Panc1 (cell line): ENCODE data around the gene OTUD6A. TPM values are rescaled to one million over a fixed set of nuclear protein-coding genes. Genes with fewer than 3 reads are reported as not detected.

Experiments used
- ATAC-seq: fragments of 200-7000 bp; cut with Tn5 transposase; 2 replicates; pipeline ENCODE4 v1.9.1; 2020; ENCODE audit warnings: mild to moderate bottlenecking, moderate library complexity
- BruUV-seq: library from RNA; stranded (reverse); fragments of 400-500 nt; replicated peaks from 2 replicates; lab custom pipeline; 2021; lab: Mats Ljungman, UMichigan
- CTCF ChIA-PET: fragments of 300-600 bp; sonication (Branson Sonifier 250); formaldehyde crosslinking; loops from one replicate; lab custom pipeline; 2022; ENCODE audit warnings: antibody characterized with exemption; lab: Charles Lee
- POLR2A ChIA-PET: fragments of 300-600 bp; sonication (Branson Sonifier 250); formaldehyde crosslinking; loops from one replicate; lab custom pipeline; 2022; ENCODE audit warnings: antibody characterized with exemption; lab: Charles Lee
- DNase-seq: peaks from one replicate; pipeline ENCODE4 v3.0.0-alpha.2; 2010; ENCODE audit warnings: low read depth, low spot score
- H3K27ac ChIP-seq: 2 replicates; pipeline ENCODE4 v1.5.1; 2011; ENCODE audit warnings: mild to moderate bottlenecking, low read length, inconsistent platforms
- H3K27me3 ChIP-seq: fragments of 200-500 bp; sonication (Bioruptor generic); 2 replicates; pipeline ENCODE4 v1.6.0; 2014; ENCODE audit warnings: low read length, inconsistent platforms; ENCODE audit not compliant: control insufficient read depth, insufficient read depth
- H3K36me3 ChIP-seq: fragments of 200-500 bp; sonication (Bioruptor generic); 2 replicates; pipeline ENCODE4 v1.5.1; 2014; ENCODE audit warnings: inconsistent platforms, mild to moderate bottlenecking, low read length, moderate library complexity; ENCODE audit not compliant: control insufficient read depth, insufficient read depth
- H3K4me1 ChIP-seq: 2 replicates; pipeline ENCODE4 v1.5.1; 2011; ENCODE audit warnings: inconsistent platforms, mild to moderate bottlenecking, low read length, moderate library complexity; ENCODE audit not compliant: control insufficient read depth, insufficient read depth
- H3K4me3 ChIP-seq, 2 experiments: 2 replicates each; pipeline ENCODE4 v1.5.1; 2011 to 2012; ENCODE audit warnings: low read depth in 2 of 2, low read length in 2 of 2, mild to moderate bottlenecking in 2 of 2, inconsistent platforms in 1 of 2, moderate library complexity in 1 of 2
- H3K9me3 ChIP-seq: fragments of 200-500 bp; sonication (Bioruptor generic); 2 replicates; pipeline ENCODE4 v1.5.1; 2014; ENCODE audit warnings: low read depth, mild to moderate bottlenecking, inconsistent platforms, low read length, moderate library complexity; ENCODE audit not compliant: control insufficient read depth, insufficient read depth
- POLR2AphosphoS5 ChIP-seq: IDR thresholded peaks from 2 replicates; pipeline ENCODE4 v1.6.1; 2012; ENCODE audit warnings: mild to moderate bottlenecking, low read depth, low read length, moderate library complexity
- SIN3A ChIP-seq: IDR thresholded peaks from 2 replicates; pipeline ENCODE4 v1.6.1; 2012; ENCODE audit warnings: low read depth, mild to moderate bottlenecking, low read length, moderate library complexity, borderline replicate concordance; ENCODE audit not compliant: insufficient read depth
- TCF7L2 ChIP-seq: IDR thresholded peaks from 2 replicates; pipeline ENCODE4 v1.6.1; 2011; ENCODE audit warnings: mild to moderate bottlenecking, low read depth, low read length, inconsistent platforms
- in situ Hi-C: cut with HindIII; loops from 2 replicates; pipeline ENCODE4 v1.10.0; 2016; ENCODE audit warnings: low sequenced_read_pairs, low pct_unique_long_range_greater_than_20kb
- intact Hi-C: fragments of 100-400 bp; cut with micrococcal nuclease; formaldehyde crosslinking; loops from one replicate; pipeline ENCODE4 v1.10.0; 2022; ENCODE audit not compliant: unreplicated experiment
- total RNA-seq: library from RNA; stranded (reverse); gene quantifications from one replicate; pipeline ENCODE4 v1.2.1, GENCODE V29; 2021; ENCODE audit not compliant: unreplicated experiment
- TF ChIP-seq, protein P1 (sequence below), 2 experiments: IDR thresholded peaks; 2 replicates each; pipeline ENCODE4 v1.6.1; 2011 to 2012; ENCODE audit warnings: low read depth in 2 of 2, control low read depth in 1 of 2, low read length in 1 of 2, mild to moderate bottlenecking in 1 of 2, moderate library complexity in 1 of 2; ENCODE audit not compliant: insufficient read depth in 1 of 2
- TF ChIP-seq, protein P2 (sequence below): fragments of 450-650 bp; IDR thresholded peaks from 2 replicates; pipeline ENCODE4 v1.5.1; 2017; ENCODE audit warnings: mild to moderate bottlenecking

OTUD6A gene
- total RNA-seq, 1 experiment from 2014 or later, result not detected

DNA sequence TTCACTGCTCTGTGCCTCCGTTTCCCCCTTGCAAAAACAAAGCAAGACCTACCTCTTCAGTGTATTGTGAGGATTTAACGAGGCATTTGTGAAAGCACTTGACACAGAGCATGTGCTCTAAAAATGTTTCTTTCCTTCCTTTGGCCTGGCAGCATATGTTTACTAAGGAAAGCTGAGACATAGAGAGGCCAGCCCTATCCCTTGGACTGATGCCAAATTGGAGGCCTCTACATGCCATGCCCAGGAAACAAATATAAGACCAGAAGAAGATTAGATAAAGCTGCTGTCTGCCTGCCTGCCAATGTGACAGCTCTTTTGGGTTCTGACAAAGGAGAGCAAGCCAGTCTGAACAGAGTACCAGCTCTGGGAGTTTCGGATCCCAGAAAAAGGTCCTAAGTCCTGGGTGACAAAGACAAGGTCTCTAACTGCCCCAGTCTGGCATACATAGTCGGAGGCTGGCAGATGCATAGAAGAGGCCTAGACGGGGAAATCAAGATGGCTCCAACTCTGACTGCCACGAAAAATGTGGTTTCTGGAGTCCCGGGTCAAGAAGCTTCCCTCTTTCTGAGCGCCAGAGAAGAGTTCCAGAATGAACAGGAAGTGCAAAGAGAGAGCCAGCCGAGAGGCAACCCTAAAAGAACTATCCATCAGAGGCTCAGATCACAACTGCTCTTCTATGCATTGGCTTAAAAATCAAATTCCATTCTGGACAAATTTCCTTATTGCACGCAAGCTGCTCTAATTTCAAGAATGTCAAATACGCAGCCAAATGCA is 25.8 kb downstream of the OTUD6A start:
- H3K27ac ChIP-seq, result no peak overlapping the region
- no peaks in the 10 kb centered on the region for H3K9me3 ChIP-seq
- no TSS peak for BruUV-seq
- intact Hi-C loops (no loop called here), in situ Hi-C loops (no loop called here)
- H3K4me1 ChIP-seq, result no peaks in the 10 kb centered on the region
- ATAC-seq (no peak), DNase-seq (no peak)
- POLR2A ChIA-PET, result no interaction called here
- TF ChIP-seq SIN3A, result no peak
- TF ChIP-seq, protein P1, sequence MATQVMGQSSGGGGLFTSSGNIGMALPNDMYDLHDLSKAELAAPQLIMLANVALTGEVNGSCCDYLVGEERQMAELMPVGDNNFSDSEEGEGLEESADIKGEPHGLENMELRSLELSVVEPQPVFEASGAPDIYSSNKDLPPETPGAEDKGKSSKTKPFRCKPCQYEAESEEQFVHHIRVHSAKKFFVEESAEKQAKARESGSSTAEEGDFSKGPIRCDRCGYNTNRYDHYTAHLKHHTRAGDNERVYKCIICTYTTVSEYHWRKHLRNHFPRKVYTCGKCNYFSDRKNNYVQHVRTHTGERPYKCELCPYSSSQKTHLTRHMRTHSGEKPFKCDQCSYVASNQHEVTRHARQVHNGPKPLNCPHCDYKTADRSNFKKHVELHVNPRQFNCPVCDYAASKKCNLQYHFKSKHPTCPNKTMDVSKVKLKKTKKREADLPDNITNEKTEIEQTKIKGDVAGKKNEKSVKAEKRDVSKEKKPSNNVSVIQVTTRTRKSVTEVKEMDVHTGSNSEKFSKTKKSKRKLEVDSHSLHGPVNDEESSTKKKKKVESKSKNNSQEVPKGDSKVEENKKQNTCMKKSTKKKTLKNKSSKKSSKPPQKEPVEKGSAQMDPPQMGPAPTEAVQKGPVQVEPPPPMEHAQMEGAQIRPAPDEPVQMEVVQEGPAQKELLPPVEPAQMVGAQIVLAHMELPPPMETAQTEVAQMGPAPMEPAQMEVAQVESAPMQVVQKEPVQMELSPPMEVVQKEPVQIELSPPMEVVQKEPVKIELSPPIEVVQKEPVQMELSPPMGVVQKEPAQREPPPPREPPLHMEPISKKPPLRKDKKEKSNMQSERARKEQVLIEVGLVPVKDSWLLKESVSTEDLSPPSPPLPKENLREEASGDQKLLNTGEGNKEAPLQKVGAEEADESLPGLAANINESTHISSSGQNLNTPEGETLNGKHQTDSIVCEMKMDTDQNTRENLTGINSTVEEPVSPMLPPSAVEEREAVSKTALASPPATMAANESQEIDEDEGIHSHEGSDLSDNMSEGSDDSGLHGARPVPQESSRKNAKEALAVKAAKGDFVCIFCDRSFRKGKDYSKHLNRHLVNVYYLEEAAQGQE (IDR thresholded peaks at IDR 0.05; ENCODE audit: insufficient read depth in 1 of 2, low read depth in 2 of 2, low read length in 1 of 2), result no peak
- TF ChIP-seq TCF7L2, result no peak
- TF ChIP-seq POLR2AphosphoS5, result no peak
- TF ChIP-seq, protein P2, sequence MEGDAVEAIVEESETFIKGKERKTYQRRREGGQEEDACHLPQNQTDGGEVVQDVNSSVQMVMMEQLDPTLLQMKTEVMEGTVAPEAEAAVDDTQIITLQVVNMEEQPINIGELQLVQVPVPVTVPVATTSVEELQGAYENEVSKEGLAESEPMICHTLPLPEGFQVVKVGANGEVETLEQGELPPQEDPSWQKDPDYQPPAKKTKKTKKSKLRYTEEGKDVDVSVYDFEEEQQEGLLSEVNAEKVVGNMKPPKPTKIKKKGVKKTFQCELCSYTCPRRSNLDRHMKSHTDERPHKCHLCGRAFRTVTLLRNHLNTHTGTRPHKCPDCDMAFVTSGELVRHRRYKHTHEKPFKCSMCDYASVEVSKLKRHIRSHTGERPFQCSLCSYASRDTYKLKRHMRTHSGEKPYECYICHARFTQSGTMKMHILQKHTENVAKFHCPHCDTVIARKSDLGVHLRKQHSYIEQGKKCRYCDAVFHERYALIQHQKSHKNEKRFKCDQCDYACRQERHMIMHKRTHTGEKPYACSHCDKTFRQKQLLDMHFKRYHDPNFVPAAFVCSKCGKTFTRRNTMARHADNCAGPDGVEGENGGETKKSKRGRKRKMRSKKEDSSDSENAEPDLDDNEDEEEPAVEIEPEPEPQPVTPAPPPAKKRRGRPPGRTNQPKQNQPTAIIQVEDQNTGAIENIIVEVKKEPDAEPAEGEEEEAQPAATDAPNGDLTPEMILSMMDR, result no peak
- no peak overlapping the region for H3K4me3 ChIP-seq
- H3K36me3 ChIP-seq, result no peaks in the 10 kb centered on the region
- CTCF ChIA-PET, result no interaction called here
- no peaks in the 10 kb centered on the region for H3K27me3 ChIP-seq

DNA sequence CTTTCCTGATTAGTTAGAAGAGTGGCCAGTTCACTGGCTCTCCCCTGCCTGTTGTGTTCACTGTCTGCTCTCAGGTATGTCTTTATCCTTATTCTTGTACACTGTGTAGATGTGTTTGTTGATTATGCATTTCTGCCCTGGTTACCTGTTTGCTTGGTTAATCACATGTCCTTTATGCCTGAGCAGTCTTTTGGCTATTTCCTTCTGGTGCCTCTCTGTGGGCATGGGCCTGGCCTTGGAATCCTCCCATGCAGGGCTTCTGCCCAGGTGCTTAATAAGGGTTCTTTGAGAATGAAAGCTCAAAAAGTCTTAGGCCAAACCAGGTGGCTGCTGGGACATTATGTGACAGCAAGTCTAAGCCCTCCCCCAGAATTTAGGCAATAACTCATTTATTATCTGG is 26.5 kb downstream of the OTUD6A start:
- Histone ChIP-seq H3K27me3 (no peaks in the 10 kb centered on the region), H3K4me1 (no peaks in the 10 kb centered on the region), H3K27ac (no peak overlapping the region), H3K9me3 (no peaks in the 10 kb centered on the region), H3K4me3 (no peak overlapping the region), H3K36me3 (no peaks in the 10 kb centered on the region)
- ChIA-PET POLR2A (no interaction called here), CTCF (no interaction called here)
- ATAC-seq (no peak), DNase-seq (no peak)
- intact Hi-C loops (no loop called here), in situ Hi-C loops (no loop called here)
- TF ChIP-seq, protein P1 (IDR thresholded peaks at IDR 0.05; ENCODE audit: insufficient read depth in 1 of 2, low read depth in 2 of 2, low read length in 1 of 2), result no peak
- TF ChIP-seq, protein P2, result no peak
- no peak for TF ChIP-seq SIN3A
- TF ChIP-seq TCF7L2, result no peak
- TF ChIP-seq POLR2AphosphoS5, result no peak
- BruUV-seq, result no TSS peak
